Stimulated activated CD8-positive, alpha-beta memory T cell treated with anti-CD3 and anti-CD28 coated beads, Interleukin-7, amount 100 ng/mL, for 48 hours (primary cell): ENCODE measurements around the gene ARHGAP31.
"Not testable (repeated sequence)": the region's sequence is repeated elsewhere in the genome, so short reads cannot be mapped to it uniquely, and the experiment has no call there.

Experiments
- DNase-seq, 2 donors: peaks; one replicate each; pipeline ENCODE4 v3.0.0-alpha.2; 2020; ENCODE audit warnings: low read depth in 1 of 2; ENCODE audit errors: extremely low read depth in 1 of 2

Gene ARHGAP31

DNA sequence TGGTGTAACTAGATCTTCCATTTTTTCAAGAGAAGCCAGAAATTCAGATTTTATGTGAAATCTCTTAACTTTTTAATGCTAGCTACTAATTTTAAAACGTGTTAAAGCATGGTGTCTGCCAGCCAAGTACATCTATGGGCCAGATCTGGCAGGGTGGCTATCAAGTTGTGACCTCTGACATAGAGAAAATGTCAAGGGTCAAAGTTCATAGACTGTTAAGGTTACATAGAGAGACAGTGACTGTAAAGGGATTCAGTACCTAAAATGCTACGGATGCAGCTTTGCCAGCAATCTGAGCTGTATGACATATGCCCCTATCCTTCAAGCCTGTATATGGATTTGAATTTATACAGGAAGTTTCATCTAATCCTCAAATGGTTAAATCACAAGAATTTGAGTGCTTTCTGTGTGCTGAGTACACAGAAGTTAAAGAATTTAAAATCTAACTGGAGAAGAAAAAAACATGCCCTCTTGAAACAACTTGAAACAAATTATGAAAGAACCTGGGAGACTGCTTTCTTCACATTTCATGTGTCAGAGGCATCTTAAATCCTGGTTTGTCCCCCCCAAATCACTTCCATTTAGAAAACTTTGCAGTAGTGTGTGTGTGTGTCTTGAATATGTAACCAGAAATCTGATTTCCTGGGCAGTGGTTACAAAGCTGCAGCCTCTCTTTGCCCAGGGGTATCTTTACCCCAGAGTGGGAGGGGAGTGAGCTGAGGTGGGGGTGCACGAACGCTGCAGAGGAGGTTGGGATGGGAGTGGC lies 895 bp upstream of the ARHGAP31 start:
- DNase-seq: no peak

DNA sequence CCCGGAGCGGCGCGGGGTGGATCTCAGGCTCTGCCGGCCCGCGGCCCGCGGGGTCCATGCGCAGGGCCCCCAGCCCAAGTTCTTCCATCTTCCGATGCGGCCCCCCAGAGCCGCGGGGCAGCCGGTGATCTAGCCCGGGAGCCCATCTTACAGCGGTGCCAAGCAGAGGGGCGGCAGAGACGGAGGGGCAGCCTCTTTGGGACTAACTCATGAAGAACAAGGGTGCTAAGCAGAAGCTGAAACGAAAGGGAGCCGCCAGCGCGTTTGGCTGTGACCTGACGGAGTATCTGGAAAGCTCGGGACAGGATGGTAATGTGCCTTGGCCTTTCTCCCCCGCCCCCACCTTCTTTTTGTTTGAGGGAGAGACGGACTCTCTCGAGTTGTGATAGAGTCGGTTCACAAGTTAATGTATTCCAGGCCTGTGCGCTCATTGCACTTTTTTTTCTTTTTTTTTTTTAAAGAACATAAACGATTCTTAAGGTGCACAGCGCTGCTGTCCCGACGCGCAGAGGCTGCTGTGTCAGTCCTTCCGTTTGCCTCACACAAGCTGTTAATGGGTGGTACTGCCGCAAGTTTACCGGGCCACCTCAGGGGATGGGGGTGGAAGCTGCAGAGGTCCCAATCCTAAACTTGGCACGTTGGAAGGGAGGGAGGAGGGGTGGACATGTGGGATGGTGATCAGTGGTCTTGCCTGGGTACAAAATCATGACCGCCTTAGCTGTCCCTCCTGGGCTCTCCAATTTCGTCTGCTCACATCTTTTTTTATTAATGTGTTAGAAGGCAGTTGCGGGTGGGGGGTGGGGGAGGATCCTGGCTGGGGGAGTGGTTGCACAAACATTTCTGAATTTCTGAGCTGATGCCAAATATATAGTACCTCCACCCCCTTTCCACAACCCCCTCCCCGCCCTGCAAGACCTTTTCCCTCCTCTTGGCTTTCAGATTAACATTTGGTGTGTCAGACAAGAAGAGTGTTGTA lies 801 bp downstream of the ARHGAP31 start:
- peak; percentile 31 to 34 for DNase-seq

GRCh38 chr3:119295816-119296726 lies 1.9 kb downstream of the ARHGAP31 start:
- no peak for DNase-seq

- DNase-seq: no peak
These were observed 2.5 kb downstream of the ARHGAP31 start for GRCh38 chr3:119296727-119297122.

DNA sequence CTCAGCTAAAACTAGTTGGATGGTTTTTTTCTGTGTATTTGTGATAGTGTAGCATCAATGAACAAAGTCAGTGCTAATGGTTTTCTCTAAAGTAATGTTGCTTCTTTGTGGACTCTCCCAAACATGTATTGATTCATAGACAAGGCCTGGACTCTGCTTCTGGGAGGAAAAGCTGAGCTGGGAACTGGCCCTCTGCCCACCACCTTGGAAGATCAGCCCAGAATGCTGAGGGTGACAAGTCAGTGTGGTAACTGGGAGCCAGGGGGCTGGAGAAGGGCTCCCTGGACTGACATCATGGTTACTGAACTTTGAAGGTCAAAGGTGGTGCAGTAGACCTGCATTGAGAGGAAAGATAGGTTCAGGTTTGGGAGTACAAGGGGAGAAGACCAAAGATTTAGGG lies 3.0 kb downstream of the ARHGAP31 start:
- DNase-seq: no peak

GRCh38 chr3:119298565-119298941 lies 4.4 kb downstream of the ARHGAP31 start:
- no peak for DNase-seq

- no peak for DNase-seq
These were observed 6.8 kb downstream of the ARHGAP31 start for GRCh38 chr3:119300991-119301391.

DNA sequence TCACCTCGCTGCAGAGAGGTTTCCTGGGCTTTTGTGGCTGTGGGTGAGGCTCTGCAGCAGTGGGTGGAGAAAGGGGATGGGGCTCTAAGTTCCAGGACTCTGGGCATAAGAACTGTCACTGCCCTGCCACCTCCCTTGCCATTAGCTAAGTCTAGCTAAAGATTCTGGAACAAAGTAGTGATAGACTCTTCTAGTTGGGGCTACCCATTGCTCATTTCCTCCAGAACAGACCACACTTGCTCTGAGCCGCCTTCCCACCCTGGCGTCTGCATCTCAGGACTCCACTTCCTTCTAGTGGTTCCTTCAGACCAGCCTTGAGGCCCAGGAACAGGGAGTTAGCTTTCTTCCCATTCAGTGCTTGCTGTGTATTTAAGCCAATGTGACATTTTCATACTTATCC lies 7.5 kb downstream of the ARHGAP31 start:
- no peak for DNase-seq

GRCh38 chr3:119302697-119303551 lies 8.7 kb downstream of the ARHGAP31 start:
- DNase-seq: no peak

DNA sequence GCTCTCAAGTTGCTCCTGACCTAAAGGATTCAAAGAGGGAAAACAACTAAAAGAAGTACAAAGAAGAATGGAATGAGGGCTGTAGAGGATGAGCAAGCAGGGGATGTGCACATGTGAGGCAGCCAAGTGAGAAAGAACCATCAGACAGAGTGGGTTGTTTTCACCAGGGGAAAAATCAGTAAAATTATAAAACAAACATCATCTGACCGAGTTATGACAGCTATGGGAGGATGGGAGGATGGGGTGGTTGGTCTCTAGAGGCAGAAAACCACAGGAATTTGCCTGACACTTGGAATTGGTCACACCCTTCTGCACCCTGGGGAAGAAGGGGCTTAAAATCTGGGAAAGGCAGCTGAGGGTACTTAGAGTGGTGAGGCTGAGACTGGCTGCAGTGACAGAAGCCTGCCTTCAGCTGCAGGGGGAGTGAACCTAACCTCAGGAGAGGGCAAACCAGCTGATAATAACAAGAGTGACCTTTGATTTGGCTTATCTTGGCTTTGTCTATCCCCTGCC lies 10.1 kb downstream of the ARHGAP31 start:
- no peak for DNase-seq

GRCh38 chr3:119305286-119305685 lies 11.1 kb downstream of the ARHGAP31 start:
- DNase-seq: no peak

- not testable (repeated sequence) for DNase-seq
These were observed 12.2 kb downstream of the ARHGAP31 start for GRCh38 chr3:119306378-119306777.

DNA sequence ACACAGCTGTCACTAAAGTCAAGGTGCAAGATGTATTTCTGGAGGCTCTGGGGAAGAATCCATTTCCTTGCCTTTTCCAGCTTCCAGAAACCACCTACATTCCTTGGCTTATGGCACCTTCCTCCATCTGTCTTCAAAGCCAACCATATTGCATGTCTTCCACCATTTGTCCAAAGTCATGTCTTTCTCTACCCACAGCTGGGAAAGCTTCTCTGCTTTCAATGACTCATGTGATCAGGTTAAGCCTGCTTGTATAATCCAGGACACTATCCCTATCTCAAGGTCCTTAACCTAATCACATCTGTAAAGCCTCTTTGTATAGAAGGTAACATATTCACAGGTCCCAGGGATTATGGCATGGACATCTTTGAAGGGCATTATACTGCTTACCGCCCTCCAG lies 14.2 kb downstream of the ARHGAP31 start:
- no peak for DNase-seq

- DNase-seq: no peak
These were observed 15.4 kb downstream of the ARHGAP31 start for GRCh38 chr3:119309591-119309990.

DNA sequence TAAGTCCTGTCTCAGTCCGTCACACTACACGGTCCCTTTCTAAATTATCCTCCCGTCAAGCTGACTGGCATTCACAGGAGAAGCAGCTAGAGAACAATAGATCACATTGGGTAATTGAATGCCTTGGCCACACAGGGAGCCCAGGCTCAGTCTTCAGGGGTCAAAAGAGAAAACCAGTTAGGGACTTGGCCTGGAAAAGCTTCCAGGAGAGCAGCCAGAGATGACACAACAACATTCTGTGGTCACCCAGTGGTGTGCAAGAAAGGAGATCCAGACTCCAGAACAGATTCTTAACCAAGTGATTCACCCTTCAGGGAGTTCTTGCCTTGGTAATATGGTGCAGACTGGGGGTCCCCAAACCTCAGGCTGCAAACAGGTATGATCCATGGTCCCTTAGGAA lies 15.9 kb downstream of the ARHGAP31 start:
- DNase-seq: no peak

GRCh38 chr3:119311081-119311925 lies 17.1 kb downstream of the ARHGAP31 start:
- DNase-seq: no peak

DNA sequence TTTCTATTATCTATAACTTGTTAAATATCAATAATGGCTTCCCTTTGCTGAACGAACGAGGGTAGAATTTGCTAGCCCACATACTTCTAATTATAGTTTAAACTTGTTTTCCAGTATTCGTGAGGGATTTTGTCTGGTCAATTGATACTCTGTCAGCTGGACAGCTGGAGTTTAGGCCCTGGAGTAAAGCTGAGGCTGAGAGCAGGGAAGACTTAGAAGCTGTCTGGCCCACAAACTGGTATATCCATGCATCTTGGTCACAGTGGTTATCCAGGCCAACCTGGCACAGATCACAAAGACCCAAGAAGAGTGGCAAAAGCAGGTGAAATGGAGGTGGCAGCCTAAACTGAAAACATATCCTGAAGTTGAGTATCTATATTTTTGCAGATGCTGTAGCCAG lies 19.3 kb downstream of the ARHGAP31 start:
- DNase-seq: no peak

DNA sequence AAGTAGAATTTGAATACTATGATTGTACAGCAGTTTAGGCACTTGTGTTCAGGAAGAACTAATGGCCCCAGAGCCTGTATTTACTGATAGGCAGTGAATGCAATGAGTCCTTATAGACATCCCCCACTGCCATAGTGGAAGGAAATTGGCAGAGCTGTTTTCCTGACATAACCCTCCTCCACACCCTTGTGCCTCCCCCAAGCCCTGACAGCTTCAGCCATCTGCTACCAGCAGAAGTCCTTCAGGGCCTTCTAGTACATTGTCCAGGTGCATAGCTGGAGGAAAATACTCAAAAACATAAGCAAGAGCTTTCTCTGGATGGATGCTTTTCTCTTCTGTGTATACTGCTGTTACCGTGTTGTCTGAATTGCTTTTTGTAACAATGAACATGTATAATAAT lies 20.6 kb downstream of the ARHGAP31 start:
- no peak for DNase-seq
